GM13977 (cell line): Measurements from ENCODE around the gene ACKR1.

Source experiments
- DNase-seq: peaks from one replicate; pipeline ENCODE4 v3.0.0; 2012; ENCODE audit warnings: low spot score
- CTCF ChIP-seq: IDR thresholded peaks from 2 replicates; pipeline ENCODE4 v1.5.1; 2012; ENCODE audit warnings: mild to moderate bottlenecking, control low read depth; ENCODE audit not compliant: insufficient read depth; ENCODE audit errors: extremely low read depth, missing control alignments
- in situ Hi-C: fragments of 300-500 bp; cut with MboI; formaldehyde crosslinking; loops from one replicate; pipeline ENCODE4 v1.12.0; 2022; ENCODE audit warnings: low sequenced_read_pairs, low pct_unique_long_range_greater_than_20kb, mixed read lengths, inconsistent platforms; ENCODE audit not compliant: unreplicated experiment

The ACKR1 gene

DNA sequence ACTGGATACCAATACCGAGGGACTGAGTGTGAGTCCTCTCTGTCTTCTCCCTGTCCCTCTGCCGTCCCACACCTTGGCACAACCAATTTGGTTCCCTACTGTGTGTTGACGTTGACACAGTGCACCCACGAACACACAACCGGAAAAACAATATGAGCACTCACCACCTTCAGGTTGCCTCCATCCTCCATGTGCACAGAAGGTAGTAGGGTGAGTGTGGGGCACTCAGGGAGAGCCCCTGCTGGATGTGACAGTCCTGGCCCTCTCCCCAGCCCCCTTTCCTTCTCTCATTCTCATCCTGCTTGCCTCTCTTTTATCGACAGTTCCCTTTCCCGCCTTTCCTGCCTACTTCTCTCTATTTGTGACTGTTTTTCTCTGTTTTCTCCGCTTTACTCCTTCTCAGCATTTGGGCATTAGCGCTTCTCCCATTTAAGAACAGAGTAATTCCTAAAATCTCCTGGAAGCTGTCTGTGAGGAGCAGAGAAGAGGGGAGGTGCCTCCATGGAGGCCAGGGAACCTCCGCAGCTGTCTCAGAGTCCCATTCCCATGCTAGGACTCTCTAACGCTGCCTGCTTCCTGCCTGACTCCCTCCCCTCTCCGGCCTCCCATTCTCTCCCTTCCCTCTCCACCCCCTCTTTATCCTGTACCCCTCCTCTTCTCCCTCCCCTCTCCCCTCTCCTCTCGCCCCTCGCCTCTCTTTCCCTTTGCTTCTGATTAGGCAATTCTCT lies 16.9 kb upstream of the ACKR1 start:
- in situ Hi-C loops: no loop called here
- TF ChIP-seq CTCF: no peak
- DNase-seq: no peak

- no peak for TF ChIP-seq CTCF
- in situ Hi-C loops: no loop called here
- DNase-seq: peak; percentile 67
Measured at GRCh38 chr1:159188375-159188788, 16.3 kb upstream of the ACKR1 start.

DNA sequence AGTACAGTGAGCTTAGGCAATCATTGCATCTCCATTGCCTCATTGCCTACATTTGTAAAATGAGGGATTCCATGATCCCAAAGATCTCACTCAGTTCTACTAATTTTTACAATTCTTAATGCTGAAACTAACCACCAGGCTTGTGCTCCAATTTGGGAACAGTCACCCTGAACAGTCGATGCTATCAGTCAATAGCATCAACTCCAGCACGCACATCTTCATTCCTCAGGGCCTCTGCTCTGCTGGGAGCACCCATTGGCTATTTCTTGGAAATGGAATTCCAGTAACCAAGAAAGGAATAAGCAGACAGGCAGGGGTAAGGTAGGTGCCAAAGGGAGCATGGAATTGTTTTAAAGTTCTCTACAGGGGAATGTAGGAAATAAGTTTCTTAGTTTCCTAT lies 14.2 kb upstream of the ACKR1 start:
- no peak for TF ChIP-seq CTCF
- no peak for DNase-seq
- in situ Hi-C loops: no loop called here

GRCh38 chr1:159196543-159196942 lies 8.1 kb upstream of the ACKR1 start:
- TF ChIP-seq CTCF: peak; percentile 34
- DNase-seq: no peak
- in situ Hi-C loops: no loop called here

- in situ Hi-C loops: no loop called here
- TF ChIP-seq CTCF: peak; percentile 78
- DNase-seq: peak; percentile 59
Measured at GRCh38 chr1:159197561-159198557, 6.8 kb upstream of the ACKR1 start.

DNA sequence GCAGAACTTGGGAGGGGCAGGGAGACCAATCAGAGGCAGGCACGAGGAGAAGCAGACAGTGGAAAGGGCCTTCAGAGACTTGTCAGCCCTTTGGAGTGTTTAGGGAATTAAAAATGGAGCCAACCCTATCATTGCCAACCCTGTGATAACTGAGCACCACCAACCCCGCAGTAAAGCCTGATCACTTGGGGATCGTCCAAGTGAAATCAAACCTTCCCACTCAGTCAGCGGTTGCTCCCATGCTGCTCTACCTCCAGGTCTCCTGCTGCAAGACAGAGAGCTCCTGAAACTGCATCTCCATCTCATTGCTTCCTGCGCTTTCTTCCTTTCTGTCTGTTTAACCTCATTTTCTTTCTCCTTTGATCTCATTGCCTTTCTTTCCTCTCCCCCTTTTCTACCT lies 4.8 kb upstream of the ACKR1 start:
- in situ Hi-C loops: no loop called here

More for the DNA sequence above, 4.8 kb upstream of the ACKR1 start:
- no peak for DNase-seq
- no peak for TF ChIP-seq CTCF
